GM21737 (cell line): ENCODE measurements around the gene RLN3.

Experiments
- ATAC-seq: cut with Tn5 transposase; IDR thresholded peaks from one replicate; pipeline ENCODE4 v1.9.1; 2021; ENCODE audit warnings: mild to moderate bottlenecking, moderate library complexity; ENCODE audit not compliant: unreplicated experiment

The RLN3 gene

DNA sequence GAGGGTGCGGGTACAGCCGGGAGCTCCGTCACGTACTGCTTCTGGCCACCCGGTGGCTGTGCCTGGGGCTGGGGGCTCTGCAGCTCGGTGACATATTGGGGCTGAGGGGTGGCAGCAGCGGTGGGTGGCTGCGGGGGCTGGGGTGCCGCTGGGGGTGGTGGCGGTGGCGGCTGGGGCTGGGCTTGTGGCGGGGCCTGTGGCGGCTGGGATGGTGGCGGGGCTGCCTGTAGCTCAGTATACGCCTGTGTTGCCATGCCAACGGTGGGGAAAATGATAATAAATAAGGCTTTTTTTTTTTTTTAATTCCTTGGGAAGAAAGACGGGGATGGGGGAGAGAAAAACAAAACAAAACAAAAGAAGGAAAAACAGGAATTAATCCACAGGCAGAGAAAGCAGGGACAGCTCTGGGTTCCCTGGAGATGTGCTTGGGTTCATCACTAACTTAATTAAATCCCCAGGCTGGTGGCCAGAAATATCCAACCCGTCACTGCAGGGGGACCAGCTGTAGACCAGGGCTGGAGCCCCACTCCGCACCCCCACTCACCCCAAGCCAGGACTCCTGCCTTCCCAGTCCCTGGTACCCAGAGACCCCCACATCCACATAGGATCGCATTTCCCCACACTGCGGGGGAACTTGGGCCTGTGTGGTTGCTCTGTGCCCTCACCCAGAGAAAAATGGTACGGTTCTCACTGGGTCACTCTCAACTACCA, 34.2 kb upstream of the RLN3 start:
- ATAC-seq = no peak

GRCh38 chr19:13995017-13995728, 32.8 kb upstream of the RLN3 start:
- ATAC-seq = no peak

DNA sequence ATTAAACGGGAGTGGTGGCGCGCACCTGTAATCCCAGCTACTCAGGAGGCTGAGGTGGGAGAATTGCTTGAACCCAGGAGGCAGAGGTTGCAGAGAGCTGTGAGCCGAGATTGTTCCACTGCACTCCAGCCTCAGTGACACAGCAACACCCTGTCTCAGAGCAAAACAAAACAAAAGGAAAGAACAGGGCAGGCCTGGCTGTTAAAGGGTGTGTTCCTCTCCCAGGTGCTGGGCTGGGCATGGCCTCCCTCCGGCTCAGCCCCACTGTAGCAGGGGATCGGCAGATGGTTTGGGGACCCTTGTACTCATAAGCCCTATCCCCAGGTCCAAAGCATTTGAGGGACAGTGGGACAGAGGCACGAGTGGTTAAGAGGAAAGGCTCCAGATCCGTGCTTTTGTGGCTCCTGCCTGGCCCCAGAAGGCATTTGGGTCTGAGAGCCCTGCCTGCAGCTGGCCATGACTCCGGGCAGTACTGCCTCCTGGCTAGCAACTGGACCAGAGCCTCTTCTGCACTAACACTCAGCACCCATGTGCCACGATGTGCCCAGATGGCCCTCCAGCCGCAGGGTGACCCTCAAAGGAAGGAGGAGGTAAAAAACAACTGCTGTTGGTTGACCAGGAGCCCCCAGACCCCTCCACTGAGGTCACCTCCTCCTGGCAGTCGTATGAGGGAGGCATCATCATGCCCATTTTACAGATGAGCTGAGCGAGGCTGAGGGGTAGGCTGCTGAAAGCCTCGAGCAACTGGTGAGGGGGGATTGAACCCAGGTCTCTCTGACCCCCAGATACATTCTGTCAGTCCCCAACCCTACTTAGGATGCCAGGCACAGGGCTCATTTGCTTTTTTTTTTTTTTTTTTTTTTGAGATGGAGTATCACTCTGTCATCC, 31.8 kb upstream of the RLN3 start:
- no peak for ATAC-seq

DNA sequence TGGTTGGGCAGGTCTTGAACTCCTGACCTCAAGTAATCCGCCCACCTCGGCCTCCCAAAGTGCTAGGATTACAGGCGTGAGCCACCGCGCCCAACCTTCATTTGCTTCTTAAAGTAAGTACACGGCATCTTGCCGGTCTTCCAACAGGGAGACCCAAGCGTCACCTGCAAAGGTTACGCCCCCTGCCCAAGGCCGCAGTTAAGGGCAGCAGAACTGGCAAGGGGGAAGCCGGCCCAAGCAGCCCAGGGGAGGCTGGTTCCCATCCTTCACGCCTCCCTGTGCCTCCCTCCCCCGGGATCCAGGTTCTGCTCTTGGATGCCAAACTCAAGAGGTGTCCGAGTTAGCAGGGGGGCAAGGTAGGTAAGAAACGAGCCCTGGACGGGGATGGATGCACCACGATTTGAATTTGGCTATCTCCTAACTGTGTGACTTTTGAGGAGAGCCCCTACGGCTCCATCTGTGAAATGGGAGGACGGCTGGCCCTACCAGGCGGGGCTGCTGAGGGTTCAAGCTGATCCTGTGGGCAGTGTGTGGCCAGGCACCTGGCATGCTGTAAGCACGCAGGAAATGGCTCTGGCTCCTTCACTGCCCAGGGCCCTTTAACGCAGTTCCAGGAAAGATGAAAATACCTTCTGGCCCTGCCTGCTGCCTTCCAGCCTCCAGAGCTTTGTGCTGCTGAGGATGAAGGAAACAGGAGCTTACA, 30.9 kb upstream of the RLN3 start:
- ATAC-seq = no peak

GRCh38 chr19:13997631-13997962, 30.4 kb upstream of the RLN3 start:
- ATAC-seq = no peak

DNA sequence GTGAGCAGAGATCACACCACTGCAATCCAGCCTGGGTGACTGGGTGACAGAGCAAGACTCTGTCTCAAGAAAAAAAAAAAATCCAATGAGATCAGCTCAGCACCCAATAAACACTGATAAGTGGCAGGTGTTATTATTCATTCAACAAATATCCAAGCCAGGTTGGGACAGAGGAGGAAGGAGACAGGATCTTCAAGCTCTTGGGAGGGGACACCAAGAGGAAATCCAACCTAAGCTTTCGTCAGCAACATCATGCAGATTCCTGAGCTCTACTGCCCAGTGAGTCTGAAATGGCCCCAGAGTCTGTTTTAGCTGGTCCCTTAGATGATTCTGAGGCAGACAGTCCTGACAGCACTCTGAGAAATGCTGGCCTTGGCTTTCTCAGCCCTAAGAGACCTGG, 29.5 kb upstream of the RLN3 start:
- ATAC-seq = no peak

GRCh38 chr19:13999085-13999484, 28.9 kb upstream of the RLN3 start:
- ATAC-seq = no peak

GRCh38 chr19:14000691-14001375, 27.1 kb upstream of the RLN3 start:
- no peak for ATAC-seq

DNA sequence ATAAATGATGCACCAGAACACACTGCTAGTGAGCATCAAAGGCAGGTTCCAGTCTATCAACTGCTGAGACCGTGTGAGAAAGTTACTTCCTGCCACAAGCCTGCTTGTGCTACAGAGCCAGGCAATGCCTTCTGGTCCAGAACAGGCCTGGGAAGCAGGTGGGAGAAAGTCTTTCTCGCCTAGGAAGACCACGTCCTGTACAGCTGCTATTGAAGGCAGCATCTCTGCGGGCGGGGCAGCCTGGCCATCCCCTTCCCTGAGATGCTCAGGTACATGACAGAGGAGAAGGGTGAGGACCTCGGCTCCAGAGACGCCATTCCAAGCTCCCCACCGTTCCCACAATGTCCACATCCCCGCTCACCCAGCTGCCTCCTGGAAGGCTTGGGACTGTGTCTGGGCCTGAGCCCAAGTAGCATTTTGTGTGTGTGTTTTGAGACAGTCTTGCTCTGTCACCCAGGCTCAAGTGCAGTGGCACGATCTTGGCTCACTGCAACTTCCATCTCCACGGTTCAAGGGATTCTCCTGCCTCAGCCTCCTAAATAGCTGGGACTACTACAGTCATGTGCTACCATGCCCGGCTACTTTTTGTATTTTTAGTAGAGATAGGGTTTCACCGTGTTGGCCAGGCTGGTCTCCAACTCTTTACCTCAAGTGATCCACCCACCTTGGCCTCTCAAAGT, 25.2 kb upstream of the RLN3 start:
- no peak for ATAC-seq

DNA sequence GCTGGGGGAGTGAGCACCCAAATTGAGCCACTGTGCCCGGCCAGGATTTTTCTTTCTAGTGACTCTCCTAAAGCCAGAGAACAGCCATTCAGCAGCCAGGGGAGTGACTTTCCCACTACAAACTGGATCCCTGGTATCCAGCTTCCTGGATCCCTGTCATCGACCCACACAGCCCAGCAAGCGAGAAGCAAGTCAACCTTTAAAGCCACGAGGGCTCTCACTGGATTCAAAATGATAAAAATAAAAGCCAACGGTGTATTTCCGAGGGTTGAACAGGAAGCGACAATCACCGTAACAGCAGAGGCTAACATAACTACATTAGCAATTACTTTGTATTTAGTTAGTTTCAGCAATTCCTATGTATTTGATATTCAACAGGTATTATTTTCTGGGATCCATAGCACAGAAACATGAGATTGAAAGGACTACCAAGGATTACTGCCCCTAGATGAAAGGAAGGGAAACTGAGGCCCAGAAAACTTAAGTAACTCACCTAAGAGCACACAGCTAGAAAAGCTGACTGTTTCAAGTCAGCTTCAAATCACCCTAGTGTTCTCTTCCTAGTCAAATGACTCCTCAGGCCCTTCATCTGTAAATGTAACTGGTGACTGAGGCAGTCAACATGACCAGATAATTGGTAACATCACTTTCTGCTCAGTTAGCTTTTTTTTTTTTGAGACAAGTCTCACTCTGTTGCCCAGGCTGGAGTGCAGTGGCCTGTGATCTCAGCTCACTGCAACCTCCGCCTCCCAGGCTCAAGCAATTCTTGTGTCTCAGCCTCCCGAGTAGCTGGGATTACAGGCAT, 24.5 kb upstream of the RLN3 start:
- ATAC-seq = no peak

DNA sequence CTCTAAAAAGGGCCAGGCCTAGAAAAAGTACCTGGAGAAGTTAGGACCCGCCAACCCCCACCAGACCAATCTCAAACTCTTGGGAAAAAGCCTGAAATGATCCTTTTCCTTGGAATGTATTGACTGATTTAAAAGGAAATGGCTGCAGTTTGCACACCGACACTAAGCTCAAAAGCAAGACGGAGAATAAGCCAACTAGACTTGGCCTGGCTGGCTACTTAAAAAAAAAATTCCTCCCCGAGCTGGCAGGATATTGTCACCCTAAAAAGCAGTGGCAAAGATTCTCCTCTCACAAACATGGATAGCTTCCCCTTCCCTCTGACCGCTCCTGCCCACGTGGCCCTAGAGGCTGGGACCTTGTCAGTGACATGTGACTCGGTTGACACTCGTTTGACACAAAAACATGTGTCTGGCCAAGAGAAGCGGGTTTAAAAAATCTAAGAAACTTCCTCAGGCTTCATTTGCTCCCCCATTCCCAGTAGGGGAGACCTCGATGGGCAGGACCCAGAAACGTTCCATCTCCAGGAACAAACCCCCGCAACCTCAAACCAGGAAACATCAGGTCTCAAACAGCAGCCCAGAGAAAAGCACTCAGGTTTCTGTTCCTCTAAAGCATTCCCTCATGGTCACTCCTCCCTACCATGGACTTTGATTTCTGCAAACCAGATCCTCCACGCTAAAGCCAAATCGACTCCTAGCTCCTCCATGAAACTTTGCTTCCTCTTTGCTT, 23.2 kb upstream of the RLN3 start:
- ATAC-seq = no peak

- peak; percentile 35 for ATAC-seq
Measured at GRCh38 chr19:14005349-14006084, 22.4 kb upstream of the RLN3 start.

DNA sequence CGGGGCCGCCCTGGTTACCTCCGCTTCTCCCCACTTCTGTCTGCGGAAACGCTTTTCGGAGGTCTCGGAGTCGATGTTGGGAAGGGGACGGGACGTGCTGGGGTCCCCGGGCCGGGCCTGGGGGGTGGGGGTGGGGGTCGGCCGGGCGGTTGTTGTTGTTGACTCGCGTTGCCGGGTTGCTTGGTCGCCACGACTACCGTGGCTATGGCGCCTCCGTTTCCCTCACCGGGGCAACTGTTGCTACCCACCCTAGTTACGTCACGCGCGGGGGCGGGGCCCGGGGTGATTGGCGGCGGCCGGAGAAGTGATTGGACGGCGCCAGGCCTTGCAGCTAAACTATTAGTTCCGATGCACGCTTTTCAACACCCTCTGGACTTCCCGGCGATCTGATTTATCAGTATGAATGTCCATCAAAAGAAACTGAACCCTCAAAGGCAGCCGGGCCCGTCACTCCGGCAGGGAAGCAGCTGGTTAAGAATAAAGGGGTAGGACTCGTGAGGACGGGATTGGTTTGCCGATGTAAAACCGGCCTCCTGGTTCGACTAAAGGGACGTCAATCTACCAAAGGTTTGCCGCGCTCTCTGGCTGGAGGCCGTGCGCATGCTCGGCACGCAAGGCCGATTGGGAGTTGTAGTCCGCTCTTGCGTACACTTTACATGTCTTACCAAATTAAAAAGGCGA, 21.7 kb upstream of the RLN3 start, which contains the start of gene RFX1:
Gene RFX1 (minus strand): TSS at position 236 of the 681 bp plus-strand sequence. CDS start 12,477 bp downstream, outside the sequence.
- peak; percentile 68 for ATAC-seq

- peak; percentile 31 for ATAC-seq
Measured at GRCh38 chr19:14006766-14007562, 21.0 kb upstream of the RLN3 start.

GRCh38 chr19:14012378-14012915, 15.5 kb upstream of the RLN3 start:
- ATAC-seq = no peak

DNA sequence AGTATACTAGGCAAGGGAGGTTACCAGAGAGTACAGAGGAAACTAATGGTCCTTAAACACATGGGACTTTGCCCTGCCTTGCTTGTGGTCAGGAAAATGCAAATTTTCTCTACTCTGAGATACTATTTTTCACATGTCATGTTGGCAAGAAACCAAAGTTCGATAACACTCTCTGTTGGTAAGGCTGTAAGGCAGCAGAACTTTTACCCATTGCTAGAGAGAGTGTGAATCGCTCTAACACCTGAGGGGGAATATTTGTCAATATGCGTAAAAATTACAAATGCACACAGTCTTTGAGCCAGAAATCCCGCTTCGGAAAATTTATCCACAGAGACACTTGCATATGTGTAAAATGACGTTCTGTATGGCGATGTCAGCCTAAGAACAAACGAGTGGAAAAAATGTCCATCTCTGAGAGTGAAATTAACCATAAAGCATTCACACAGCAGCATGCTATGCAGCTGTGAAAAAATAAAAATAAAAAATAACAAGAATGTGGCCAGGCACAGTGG, 12.4 kb upstream of the RLN3 start:
- ATAC-seq = peak; percentile 74
